DMS53 (cell line): ENCODE measurements around the gene SSH3.

Experiments
- DNase-seq: peaks from one replicate; lab custom pipeline; 2025; lab: John Stamatoyannopoulos, UW

SSH3 gene

GRCh38 chr11:67280341-67280787, 23.0 kb upstream of the SSH3 start:
- no peak for DNase-seq

- DNase-seq, result no peak
These were observed 22.4 kb upstream of the SSH3 start for GRCh38 chr11:67280788-67281551.

DNA sequence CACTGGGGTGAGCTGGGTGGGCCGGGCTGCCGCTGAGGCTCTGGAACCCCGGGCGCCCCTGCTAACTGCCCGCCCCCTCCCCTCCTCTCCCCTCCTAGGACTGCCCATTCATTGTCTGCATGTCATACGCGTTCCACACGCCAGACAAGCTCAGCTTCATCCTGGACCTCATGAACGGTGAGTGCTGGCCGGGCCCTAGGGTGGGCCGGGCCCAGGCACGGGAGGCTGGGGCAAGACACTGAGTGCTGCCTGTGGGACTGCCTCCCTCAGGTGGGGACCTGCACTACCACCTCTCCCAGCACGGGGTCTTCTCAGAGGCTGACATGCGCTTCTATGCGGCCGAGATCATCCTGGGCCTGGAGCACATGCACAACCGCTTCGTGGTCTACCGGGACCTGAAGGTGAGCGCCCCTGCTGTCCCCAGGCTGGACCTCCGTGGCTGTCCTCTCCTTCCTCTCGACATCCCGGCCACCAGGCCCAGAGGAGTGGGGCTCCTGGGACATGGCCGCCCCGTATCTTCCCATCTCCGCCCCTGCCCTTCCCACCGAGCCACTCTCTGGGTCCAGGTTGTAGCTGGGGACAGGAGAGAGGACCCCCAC, 21.7 kb upstream of the SSH3 start:
- DNase-seq, result no peak

DNA sequence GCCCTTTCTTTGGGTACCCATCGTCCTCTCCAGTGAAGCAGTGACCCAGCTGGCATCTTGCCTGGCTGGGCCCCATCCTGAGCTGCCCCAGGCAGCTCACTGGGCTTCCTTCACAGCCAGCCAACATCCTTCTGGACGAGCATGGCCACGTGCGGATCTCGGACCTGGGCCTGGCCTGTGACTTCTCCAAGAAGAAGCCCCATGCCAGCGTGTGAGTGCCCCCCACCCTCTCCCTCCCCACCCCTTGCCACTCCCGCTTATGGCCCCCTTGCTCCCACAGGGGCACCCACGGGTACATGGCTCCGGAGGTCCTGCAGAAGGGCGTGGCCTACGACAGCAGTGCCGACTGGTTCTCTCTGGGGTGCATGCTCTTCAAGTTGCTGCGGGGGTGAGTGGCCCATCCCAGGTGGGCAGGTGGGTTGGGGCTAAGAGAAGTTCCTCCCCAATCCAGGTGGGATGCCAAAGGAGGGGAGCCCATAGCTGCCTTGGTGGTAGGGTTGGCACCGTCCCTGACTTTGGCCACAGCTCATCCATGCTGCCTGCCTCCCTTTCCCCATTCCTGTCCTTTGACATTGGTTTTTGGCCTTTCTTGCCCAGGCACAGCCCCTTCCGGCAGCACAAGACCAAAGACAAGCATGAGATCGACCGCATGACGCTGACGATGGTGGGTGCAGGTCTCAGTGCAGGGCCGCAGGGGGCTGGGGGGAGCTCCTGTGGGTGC, 21.0 kb upstream of the SSH3 start:
- DNase-seq, result no peak

DNA sequence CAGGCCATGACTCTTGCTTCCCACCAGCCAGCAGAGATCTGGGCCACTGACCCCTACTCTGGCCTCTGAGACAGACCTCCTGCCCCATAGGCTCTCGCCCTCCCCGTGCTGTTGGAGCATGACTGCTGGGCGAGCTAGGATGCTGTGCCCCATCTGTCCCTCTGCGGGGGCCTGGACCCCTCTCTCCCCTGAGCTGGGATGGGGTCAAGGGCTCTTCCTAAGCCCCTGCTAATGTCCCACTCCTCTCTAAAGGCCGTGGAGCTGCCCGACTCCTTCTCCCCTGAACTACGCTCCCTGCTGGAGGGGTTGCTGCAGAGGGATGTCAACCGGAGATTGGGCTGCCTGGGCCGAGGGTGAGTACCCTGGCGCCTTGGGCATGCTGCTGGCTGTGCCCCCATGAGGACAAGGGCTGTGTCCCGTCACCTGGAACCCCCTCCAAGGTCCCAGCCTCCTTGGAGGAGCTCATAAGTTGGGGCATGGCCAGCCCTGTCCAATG, 20.4 kb upstream of the SSH3 start:
- DNase-seq, result no peak

DNA sequence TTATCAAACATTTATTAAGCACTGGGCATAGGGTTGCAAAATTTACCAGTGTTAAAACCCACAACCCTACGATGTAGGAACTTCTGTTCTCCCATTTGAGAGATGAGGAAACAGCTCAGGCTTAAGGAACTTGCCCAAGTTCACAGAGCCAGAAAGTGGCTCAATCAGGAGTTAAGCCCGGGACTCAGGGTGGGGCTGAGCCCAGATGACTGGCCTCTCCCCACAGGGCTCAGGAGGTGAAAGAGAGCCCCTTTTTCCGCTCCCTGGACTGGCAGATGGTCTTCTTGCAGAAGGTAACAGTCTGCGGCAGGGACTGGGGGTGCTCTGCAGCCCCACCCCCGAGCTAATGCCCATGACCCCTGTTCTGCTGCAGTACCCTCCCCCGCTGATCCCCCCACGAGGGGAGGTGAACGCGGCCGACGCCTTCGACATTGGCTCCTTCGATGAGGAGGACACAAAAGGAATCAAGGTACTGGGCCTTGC, 19.8 kb upstream of the SSH3 start:
- DNase-seq, result no peak

GRCh38 chr11:67284811-67285540, 18.4 kb upstream of the SSH3 start:
- DNase-seq, result no peak

DNA sequence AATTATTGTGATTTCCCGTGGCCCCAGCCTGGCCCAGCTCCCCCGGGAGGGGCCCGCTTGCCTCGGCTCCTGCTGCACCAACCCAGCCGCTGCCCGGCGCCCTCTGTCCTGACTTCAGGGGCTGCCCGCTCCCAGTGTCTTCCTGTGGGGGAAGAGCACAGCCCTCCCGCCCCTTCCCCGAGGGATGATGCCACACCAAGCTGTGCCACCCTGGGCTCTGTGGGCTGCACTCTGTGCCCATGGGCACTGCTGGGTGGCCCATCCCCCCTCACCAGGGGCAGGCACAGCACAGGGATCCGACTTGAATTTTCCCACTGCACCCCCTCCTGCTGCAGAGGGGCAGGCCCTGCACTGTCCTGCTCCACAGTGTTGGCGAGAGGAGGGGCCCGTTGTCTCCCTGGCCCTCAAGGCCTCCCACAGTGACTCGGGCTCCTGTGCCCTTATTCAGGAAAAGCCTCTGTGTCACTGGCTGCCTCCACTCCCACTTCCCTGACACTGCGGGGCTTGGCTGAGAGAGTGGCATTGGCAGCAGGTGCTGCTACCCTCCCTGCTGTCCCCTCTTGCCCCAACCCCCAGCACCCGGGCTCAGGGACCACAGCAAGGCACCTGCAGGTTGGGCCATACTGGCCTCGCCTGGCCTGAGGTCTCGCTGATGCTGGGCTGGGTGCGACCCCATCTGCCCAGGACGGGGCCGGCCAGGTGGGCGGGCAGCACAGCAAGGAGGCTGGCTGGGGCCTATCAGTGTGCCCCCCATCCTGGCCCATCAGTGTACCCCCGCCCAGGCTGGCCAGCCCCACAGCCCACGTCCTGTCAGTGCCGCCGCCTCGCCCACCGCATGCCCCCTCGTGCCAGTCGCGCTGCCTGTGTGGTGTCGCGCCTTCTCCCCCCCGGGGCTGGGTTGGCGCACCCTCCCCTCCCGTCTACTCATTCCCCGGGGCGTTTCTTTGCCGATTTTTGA, 17.5 kb upstream of the SSH3 start:
- no peak for DNase-seq

- peak; percentile 44 for DNase-seq
These were observed 16.6 kb upstream of the SSH3 start for GRCh38 chr11:67286621-67287333.

- DNase-seq, result peak; percentile 43
These were observed 15.8 kb upstream of the SSH3 start for GRCh38 chr11:67287355-67288197.

DNA sequence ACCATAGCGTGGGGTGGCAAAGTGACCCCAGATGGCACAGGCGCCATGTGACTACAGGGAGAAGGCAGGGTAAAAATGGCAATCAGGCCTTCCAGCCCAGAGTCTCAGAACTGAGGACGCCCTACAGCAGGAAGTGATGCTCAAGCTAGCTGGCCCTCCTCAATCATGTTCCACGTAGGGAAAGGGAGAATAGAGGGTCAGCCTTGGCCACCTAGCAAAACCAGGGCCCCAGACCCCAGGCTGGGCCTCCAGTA, 15.2 kb upstream of the SSH3 start:
- DNase-seq, result no peak

DNA sequence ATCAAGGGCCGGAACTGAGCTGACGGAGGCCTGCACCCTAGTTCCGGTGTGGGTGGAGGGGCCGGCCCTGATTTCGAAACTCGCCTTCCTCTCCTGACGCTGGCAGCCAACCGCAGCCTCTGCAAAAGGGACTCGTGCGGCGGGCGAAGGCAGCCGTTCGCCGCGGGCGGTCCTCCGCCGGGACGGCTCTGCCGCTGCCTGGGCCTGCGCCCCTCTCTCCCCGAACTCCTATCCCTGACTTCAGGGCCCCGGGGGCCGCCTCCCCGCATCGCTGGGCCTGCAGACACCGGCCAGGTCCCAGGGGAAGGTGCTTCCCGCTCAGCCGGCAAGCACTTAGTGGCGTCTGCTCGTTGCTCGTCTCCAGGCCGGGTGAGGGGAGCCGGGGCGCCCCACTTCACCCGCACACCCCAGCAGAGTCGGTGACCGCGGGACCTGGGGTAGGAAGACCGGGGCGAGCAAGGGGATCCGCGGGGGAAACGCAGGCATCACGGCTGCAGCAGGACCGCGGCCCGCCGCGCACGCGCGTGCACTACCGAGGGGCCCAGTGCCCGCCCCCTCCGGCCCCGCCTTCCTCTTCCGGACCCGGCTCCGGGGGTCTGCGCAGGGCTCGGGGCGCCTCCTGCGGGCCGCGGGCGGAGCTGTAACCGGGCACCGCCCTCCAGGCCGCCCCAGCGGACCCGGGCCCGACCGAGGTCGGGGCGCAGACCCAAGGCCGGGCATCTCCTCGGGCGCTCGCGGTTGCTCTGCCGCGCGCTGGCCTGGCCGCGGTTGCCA, 14.7 kb upstream of the SSH3 start:
- DNase-seq, result peak; percentile 93

DNA sequence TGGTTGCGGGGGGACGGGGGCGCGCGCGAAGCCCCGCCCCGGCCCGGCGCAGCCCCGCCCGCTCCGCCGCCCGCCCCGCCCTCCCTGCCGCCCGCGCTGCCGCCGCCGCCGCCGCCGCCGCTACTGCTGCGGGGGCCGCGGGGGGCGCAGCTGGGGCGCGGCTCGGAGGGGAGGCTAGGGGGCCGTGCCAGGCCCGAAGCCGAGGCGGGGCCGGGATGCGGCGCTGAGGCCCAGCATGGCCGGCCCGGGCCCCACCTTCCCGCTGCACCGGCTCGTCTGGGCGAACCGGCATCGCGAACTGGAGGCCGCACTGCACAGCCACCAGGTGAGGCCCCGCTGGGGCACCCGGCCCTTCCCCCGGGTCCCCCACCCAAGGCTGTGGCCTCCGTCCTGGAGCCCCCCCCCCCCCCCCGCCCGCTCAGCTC, 14.1 kb upstream of the SSH3 start, which contains the start of gene ANKRD13D:
TSS of gene ANKRD13D (plus strand) at position 78 of the 425 bp plus-strand sequence. CDS start at position 236, 158 bp downstream.
- DNase-seq, result peak; percentile 86

DNA sequence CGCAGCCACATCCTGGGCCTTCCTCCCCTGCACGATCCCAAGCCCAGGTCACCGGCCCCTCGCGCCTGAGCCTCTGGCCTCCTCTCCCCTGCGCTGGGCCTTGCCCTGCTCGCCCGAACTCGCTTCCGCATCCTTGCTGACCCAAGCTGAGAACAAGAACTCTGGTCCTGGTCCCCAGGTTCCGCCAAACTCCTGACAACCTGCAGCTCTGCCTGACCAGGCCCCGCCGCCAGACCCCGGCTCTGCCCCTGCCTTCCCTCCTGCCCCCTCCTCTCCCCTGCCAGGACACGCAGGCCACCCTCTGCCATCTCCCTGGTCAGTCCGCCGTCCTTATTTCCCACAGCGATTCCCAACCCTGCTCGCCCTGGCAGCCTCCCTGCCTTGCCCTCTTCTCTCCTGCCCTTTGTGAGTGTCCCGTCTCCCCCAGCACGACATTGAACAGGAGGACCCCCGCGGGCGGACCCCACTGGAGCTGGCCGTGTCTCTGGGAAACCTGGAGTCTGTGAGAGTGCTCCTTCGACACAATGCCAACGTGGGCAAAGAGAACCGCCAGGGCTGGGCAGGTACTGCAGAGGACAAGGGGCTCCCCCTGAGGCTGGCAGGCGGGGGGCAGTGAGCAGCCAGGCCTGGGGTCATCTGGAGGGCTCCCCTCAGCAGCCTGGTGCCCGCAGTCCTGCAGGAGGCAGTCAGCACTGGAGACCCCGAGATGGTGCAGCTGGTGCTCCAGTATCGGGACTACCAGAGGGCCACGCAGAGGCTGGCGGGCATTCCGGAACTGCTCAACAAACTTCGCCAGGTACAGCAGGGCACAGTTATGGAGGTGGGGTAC, 13.5 kb upstream of the SSH3 start:
- DNase-seq, result peak; percentile 83

- DNase-seq, result no peak
These were observed 12.5 kb upstream of the SSH3 start for GRCh38 chr11:67290801-67291200.

- no peak for DNase-seq
These were observed 11.6 kb upstream of the SSH3 start for GRCh38 chr11:67291481-67292381.

DNA sequence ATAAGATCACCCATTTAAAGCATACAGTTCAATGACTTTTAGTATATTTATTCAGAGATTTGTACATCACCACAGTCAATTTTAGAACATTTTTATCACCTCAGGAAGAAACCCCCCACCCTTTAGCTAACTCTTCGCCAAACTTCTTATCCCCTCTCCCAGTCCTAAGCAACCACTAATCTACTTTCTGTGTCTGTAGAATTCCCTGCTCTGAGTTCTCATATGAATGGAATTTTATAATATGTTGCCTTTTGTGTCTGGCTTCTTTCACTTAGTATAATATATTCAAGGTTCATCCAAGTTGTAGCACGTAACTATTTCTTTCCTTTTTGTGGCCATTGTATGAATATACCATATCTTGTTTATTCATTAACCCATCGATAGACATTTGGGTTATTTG, 10.7 kb upstream of the SSH3 start:
- DNase-seq, result no peak
